Retina (tissue), 1 donor: Measurements from ENCODE around the gene JSRP1.
A peak's percentile ranks its signal among the peaks of the same experiment; 100 is the strongest.

Experiments used
- DNase-seq: peaks from one replicate; pipeline ENCODE4 v3.0.0-alpha.2; 2016

Gene JSRP1

GRCh38 chr19:2231621-2232221 lies 24.5 kb downstream of the JSRP1 start:
- DNase-seq = no peak

- DNase-seq = no peak
Measured at GRCh38 chr19:2230807-2231533, 25.2 kb downstream of the JSRP1 start.

DNA sequence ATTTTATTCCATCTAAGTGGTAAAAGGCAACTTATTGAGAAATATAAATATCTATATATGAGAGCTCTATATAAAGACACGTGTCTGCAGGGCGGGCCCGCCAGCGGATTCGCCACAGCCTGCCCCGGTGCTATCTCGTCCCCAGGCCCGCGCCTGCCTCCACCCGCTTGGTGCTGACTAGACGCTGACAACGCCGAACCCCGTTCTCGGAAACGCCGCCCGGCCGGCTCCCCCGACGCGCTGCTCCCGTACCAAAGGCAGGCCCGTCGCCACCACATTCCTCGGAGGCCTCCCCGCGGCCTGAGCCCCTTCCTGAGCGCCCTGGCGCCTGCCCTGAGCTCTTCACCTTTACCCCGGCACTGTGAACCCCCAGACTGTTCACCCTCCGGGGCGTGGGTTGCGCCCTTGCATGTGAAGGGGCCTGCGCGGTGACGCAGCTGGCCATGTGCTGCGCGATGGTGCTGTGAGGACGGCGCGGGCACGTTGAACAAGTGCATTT lies 26.1 kb downstream of the JSRP1 start:
- no peak for DNase-seq

- DNase-seq = no peak
Measured at GRCh38 chr19:2229103-2230032, 26.8 kb downstream of the JSRP1 start.

GRCh38 chr19:2228157-2229030 lies 27.8 kb downstream of the JSRP1 start:
- no peak for DNase-seq

- DNase-seq = no peak
Measured at GRCh38 chr19:2227415-2228156, 28.6 kb downstream of the JSRP1 start.

GRCh38 chr19:2226840-2227360 lies 29.3 kb downstream of the JSRP1 start:
- DNase-seq = no peak

DNA sequence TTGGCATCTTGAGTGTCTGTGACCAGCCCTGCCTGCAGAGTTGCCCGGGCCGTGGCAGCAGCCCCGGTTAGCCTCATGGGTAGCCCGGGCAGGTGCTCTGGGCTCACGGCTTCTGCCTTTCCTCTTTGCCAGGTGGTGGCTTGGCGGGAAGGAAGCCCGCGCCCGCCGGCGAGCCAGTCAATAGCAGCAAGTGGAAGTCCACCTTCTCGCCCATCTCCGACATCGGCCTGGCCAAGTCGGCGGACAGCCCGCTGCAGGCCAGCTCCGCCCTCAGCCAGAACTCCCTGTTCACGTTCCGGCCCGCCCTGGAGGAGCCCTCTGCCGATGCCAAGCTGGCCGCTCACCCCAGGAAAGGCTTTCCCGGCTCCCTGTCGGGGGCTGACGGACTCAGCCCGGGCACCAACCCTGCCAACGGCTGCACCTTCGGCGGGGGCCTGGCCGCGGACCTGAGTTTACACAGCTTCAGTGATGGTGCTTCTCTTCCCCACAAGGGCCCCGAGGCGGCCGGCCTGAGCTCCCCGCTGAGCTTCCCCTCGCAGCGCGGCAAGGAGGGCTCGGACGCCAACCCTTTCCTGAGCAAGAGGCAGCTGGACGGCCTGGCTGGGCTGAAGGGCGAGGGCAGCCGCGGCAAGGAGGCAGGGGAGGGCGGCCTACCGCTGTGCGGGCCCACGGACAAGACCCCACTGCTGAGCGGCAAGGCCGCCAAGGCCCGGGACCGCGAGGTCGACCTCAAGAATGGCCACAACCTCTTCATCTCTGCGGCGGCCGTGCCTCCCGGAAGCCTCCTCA lies 30.0 kb downstream of the JSRP1 start:
- DNase-seq = no peak

- DNase-seq = no peak
Measured at GRCh38 chr19:2225415-2226050, 30.7 kb downstream of the JSRP1 start.

- DNase-seq = no peak
Measured at GRCh38 chr19:2224754-2225349, 31.4 kb downstream of the JSRP1 start.

DNA sequence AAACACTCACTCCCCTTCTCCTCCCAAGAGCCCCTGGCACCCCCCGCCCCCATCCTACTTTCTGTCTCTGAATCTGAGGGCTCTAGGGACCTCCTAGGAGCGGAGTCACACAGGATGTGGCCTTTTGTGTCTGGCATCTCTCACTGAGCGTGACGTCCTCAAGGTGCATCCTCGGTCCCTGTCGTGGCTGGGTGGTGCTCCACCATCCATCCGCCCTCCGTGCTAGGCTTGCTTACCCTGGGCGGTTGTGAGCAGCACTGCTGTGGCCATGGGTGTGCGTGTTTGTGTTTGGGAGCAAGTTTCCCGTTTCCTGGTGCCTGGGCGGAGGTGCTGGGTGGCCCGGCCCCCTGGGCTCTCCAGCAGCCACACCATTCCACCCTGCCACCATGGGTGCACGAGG lies 32.3 kb downstream of the JSRP1 start:
- no peak for DNase-seq

DNA sequence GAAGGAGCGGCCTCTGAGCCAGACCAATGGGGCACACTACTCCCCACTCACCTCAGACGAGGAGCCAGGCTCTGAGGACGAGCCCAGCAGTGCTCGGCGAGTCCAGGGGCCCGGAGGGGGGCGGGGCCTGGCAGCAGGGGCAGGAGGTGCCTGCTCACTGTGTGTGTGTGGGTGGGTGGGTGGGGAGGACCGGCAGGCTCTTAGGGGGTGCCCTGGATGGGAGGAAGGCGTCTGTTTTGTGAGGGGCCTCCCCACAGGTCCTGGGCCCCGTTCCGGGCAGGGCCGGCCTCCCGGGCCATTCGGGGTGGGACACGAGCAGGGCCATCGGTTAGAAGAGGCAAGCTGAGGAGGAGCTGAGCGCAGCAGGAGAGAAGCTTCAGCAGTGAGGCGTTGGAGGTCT lies 32.8 kb downstream of the JSRP1 start:
- DNase-seq = no peak

DNA sequence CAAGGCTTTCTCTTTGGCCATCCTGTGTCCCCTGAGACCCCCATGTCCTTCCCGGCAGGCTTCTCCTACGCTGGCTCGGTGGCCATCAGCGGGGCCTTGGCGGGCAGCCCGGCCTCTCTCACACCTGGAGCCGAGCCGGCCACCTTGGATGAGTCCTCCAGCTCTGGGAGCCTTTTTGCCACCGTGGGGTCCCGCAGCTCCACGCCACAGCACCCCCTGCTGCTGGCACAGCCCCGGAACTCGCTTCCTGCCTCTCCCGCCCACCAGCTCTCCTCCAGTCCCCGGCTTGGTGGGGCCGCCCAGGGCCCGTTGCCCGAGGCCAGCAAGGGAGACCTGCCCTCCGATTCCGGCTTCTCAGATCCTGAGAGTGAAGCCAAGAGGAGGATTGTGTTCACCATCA lies 34.3 kb downstream of the JSRP1 start:
- no peak for DNase-seq

- DNase-seq = no peak
Measured at GRCh38 chr19:2221250-2221831, 34.9 kb downstream of the JSRP1 start.

GRCh38 chr19:2219726-2220125 lies 36.5 kb downstream of the JSRP1 start:
- DNase-seq = no peak

DNA sequence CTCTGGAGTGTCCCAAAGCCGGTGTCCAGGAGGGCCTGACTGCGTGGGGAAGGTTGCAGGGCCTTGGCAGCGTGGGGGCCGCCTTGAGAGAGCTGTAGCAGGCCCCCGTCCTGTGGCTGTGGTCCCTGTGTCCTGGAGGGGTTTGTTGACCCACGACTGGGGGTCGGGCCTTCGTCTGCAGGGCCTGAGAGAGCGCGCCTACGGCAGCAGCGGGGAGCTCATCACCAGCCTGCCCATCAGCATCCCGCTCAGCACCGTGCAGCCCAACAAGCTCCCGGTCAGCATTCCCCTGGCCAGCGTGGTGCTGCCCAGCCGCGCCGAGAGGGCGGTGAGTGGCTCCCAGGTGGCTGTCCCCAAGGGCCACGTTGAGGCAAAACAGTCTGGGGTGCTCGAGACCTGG lies 38.6 kb downstream of the JSRP1 start:
- DNase-seq = no peak

- no peak for DNase-seq
Measured at GRCh38 chr19:2216361-2217225, 39.6 kb downstream of the JSRP1 start.

DNA sequence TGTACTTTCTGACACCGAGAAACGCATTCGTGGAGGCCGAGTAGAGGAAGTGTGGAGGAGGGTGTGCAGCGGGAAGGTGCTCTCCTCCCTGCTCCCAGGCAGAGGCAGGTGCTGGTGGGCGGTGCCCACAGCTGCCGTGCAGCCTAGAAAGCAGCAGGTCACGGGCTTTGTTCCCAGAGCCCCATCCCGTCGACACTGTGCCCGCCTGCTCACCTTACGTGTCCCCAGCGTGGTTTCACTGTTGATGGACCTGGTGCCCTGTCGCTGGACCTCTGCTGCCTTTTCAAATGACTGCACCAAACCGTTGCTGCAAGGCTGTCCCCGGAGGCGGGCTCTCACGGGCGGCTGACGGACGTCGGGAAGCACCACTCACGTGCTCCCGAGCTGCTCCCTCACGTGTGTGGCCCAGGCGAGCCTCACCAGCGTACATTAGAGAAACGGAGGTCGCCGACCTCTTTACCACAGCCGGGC lies 40.9 kb downstream of the JSRP1 start:
- peak; percentile 44 for DNase-seq
